ENCODE data around the gene HPGD. TPM values are rescaled to one million over a fixed set of nuclear protein-coding genes. Genes with fewer than 3 reads are reported as not detected.

HPGD gene
- total RNA-seq, 4 donors from 2014 or later: 1.0 to 7.2 (median 2.7) TPM

DNA sequence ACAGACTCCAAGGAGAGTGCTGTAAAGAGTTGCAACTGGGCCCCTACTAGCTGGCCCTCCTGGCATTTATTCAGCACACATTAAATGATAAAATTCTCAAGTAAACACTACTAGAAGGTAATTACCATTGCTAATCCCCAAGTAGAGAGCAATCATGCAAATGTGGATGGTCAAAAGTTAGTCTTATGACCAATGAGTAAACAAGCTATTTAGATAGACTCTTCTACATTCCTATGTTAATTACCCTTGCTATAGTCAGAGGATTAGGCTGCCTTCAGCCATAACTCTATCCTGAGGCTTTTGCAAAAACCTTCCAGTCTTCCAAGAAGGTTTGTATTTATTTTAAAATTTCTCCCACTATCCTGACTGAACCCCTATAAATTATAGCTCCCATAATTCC is 28.3 kb upstream of the HPGD start:
- Histone ChIP-seq H3K36me3 (no peaks in the 10 kb centered on the region), H3K27ac (no peak overlapping the region), H3K4me1 (no peaks in the 10 kb centered on the region), H3K4me3 (no peak overlapping the region), H3K27me3 (no peaks in the 10 kb centered on the region), H3K9me3 (no peaks in the 10 kb centered on the region)
- TF ChIP-seq EP300 (IDR thresholded peaks at IDR 0.05) (no peak), POLR2A (IDR thresholded peaks at IDR 0.05) (no peak)
- TF ChIP-seq, protein P1, sequence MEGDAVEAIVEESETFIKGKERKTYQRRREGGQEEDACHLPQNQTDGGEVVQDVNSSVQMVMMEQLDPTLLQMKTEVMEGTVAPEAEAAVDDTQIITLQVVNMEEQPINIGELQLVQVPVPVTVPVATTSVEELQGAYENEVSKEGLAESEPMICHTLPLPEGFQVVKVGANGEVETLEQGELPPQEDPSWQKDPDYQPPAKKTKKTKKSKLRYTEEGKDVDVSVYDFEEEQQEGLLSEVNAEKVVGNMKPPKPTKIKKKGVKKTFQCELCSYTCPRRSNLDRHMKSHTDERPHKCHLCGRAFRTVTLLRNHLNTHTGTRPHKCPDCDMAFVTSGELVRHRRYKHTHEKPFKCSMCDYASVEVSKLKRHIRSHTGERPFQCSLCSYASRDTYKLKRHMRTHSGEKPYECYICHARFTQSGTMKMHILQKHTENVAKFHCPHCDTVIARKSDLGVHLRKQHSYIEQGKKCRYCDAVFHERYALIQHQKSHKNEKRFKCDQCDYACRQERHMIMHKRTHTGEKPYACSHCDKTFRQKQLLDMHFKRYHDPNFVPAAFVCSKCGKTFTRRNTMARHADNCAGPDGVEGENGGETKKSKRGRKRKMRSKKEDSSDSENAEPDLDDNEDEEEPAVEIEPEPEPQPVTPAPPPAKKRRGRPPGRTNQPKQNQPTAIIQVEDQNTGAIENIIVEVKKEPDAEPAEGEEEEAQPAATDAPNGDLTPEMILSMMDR (IDR thresholded peaks at IDR 0.05): no peak
- DNase-seq (ENCODE audit: low spot score in 2 of 2): no peak

DNA sequence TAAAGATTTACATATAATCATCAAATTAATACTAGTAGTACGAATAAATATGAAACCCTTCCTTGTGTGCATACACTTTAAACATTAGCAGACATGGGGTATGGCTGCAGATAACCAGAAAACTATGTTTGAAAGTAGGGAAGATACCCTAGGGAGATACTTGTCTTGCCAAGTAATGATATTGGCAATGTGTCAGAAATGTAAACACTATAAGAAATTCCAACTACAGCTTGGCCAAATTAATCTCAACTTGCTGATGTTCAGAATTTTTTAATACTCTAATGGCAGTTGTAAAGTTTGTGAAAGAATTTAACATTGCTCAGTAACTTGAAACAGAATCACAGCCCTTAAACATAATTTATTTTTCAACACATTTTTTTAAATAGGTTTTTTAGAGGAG is 27.4 kb upstream of the HPGD start:
- Histone ChIP-seq H3K27ac (no peak overlapping the region), H3K4me3 (no peak overlapping the region), H3K27me3 (no peaks in the 10 kb centered on the region), H3K4me1 (no peaks in the 10 kb centered on the region), H3K36me3 (no peaks in the 10 kb centered on the region), H3K9me3 (no peaks in the 10 kb centered on the region)
- 64 to 71% methylated on average over 1 of the region's 1 CpG for WGBS, 2 donors
- TF ChIP-seq POLR2A (IDR thresholded peaks at IDR 0.05) (no peak), EP300 (IDR thresholded peaks at IDR 0.05) (no peak)
- TF ChIP-seq, protein P1 (IDR thresholded peaks at IDR 0.05): no peak
- DNase-seq (ENCODE audit: low spot score in 2 of 2): no peak

DNA sequence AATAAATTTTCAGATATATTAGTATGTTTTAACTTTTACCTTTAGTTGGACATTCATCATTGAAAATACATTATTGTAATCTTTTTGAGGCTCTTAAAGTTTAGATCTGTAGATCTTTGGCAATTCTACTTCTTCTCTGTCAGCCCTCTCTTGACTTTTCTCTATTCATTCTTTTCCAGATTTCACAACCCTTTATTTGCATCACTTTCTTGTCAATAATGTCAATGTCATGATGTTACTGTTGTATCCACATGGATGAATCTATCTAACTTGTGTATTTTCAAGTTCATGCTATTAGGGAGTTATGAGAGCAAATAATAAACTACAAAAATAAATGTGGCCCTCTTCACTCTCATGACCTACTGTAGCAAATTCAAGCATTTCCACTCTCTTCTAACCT is 23.0 kb upstream of the HPGD start:
- no peak overlapping the region for H3K27ac ChIP-seq
- no peaks in the 10 kb centered on the region for H3K4me1 ChIP-seq
- H3K27me3 ChIP-seq: no peaks in the 10 kb centered on the region
- no peaks in the 10 kb centered on the region for H3K36me3 ChIP-seq
- DNase-seq (ENCODE audit: low spot score in 2 of 2): no peak
- H3K9me3 ChIP-seq: no peaks in the 10 kb centered on the region
- TF ChIP-seq, protein P1 (IDR thresholded peaks at IDR 0.05): no peak
- TF ChIP-seq POLR2A (IDR thresholded peaks at IDR 0.05): no peak
- no peak for TF ChIP-seq EP300 (IDR thresholded peaks at IDR 0.05)
- no peak overlapping the region for H3K4me3 ChIP-seq

DNA sequence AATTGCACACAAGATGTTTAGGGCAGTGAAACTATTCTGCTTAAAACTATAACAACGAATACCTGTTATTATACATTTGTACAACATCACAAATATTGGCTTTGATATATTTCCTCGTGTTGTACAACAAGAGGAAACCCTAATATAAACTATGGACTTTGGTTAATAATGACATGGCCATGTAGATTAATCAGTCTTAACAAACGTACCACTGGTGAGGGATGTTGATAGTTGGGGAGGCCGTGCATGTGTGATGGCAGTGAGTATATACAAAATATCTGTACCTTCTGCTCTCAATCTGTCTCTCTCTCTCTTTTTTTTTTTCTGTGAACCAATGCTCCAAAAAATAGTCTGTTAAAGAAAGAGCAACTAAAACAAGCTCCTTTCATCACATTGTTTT is 22.2 kb upstream of the HPGD start:
- WGBS, 2 donors: 81 to 84% methylated on average over 4 of the region's 4 CpGs
- DNase-seq (ENCODE audit: low spot score in 2 of 2): no peak
- TF ChIP-seq, protein P1 (IDR thresholded peaks at IDR 0.05): no peak
- no peak for TF ChIP-seq POLR2A (IDR thresholded peaks at IDR 0.05)
- TF ChIP-seq EP300 (IDR thresholded peaks at IDR 0.05): no peak

DNA sequence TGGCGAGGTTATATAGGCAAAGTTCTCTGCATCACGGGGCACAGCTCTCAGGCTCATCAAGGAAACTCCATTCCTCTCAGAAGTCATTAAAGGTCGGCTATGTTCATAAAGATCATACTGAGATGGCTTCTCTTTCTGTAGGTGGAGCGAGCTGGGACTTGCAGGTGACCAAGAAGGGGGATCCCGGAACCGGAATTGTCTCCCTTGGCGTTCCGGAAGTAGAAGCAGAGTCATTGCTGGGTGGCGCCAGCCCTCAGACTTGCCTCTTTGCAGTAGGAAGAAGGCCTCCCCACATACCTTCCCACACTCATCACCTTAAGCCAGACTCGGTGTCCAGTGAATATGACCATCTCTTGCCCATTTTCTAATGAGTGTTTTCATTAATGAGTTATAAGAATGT is 17.9 kb upstream of the HPGD start:
- H3K9me3 ChIP-seq: no peaks in the 10 kb centered on the region
- 93 to 95% methylated on average over 10 of the region's 10 CpGs for WGBS, 2 donors
- H3K4me3 ChIP-seq: no peak overlapping the region
- no peaks in the 10 kb centered on the region for H3K4me1 ChIP-seq
- no peaks in the 10 kb centered on the region for H3K27me3 ChIP-seq
- H3K36me3 ChIP-seq: no peaks in the 10 kb centered on the region
- no peak for DNase-seq (ENCODE audit: low spot score in 2 of 2)
- TF ChIP-seq EP300 (IDR thresholded peaks at IDR 0.05): no peak
- TF ChIP-seq, protein P1 (IDR thresholded peaks at IDR 0.05): no peak
- H3K27ac ChIP-seq: no peak overlapping the region

More for the DNA sequence above, 22.2 kb upstream of the HPGD start:
- no peak overlapping the region for H3K27ac ChIP-seq
- H3K4me1 ChIP-seq: no peaks in the 10 kb centered on the region
- no peak overlapping the region for H3K4me3 ChIP-seq
- no peaks in the 10 kb centered on the region for H3K27me3 ChIP-seq
- no peaks in the 10 kb centered on the region for H3K9me3 ChIP-seq
- H3K36me3 ChIP-seq: no peaks in the 10 kb centered on the region

Data from tibial nerve (tissue), 4 donors.